Vagina (tissue), 2 donors: ENCODE data around the gene RFC3. TPM values are rescaled to one million over a fixed set of nuclear protein-coding genes. Genes with fewer than 3 reads are reported as not detected.

Experiments
- DNase-seq, 2 donors: peaks; one replicate each; pipeline ENCODE4 v3.0.0-alpha.2; 2017; ENCODE audit errors: extremely low spot score in 2 of 2
- H3K27ac ChIP-seq: fragments of 200-600 bp; sonication (generic); one replicate; pipeline ENCODE4 v1.5.1; 2019
- H3K27me3 ChIP-seq: fragments of 200-600 bp; sonication (generic); one replicate; pipeline ENCODE4 v1.5.1; 2019
- H3K36me3 ChIP-seq, 2 donors: fragments of 200-600 bp; sonication (generic); one replicate each; pipeline ENCODE4 v1.5.1; 2017 to 2019
- H3K4me1 ChIP-seq: fragments of 200-600 bp; sonication (generic); one replicate; pipeline ENCODE4 v1.5.1; 2019
- H3K4me3 ChIP-seq, 2 donors: fragments of 200-600 bp; sonication (generic); 1 replicate in 1 of 2; 2 replicates in 1 of 2; pipeline ENCODE4 v1.5.1; 2016 to 2019
- H3K9me3 ChIP-seq: fragments of 200-600 bp; sonication (generic); one replicate; pipeline ENCODE4 v1.5.1; 2019
- CTCF ChIP-seq, 3 experiments: fragments of 450-650 bp in 2 of 3; fragments of 200-600 bp in 1 of 3; sonication (generic) in 1 of 3; IDR thresholded peaks; one replicate each; pipeline ENCODE4 v1.5.1; 2017 to 2019; ENCODE audit warnings: antibody characterized with exemption in 3 of 3, mild to moderate bottlenecking in 2 of 3, moderate library complexity in 2 of 3
- POLR2A ChIP-seq, 2 donors: fragments of 450-650 bp; IDR thresholded peaks; one replicate each; pipeline ENCODE4 v1.6.1; 2017; ENCODE audit warnings: antibody characterized with exemption in 2 of 2, mild to moderate bottlenecking in 2 of 2, moderate library complexity in 2 of 2
- POLR2AphosphoS5 ChIP-seq, 2 donors: sonication (generic); formaldehyde crosslinking; IDR thresholded peaks; one replicate each; pipeline ENCODE4 v1.9.0; 2017; ENCODE audit warnings: antibody characterized with exemption in 2 of 2, mild to moderate bottlenecking in 2 of 2, low read depth in 1 of 2; ENCODE audit not compliant: insufficient read depth in 1 of 2
- intact Hi-C: fragments of 100-400 bp; cut with DNase I; formaldehyde crosslinking; loops from one replicate; pipeline ENCODE4 v1.15.1; 2023
- total RNA-seq: library from RNA; depleted of rRNA; stranded (reverse); fragments of >200 nt; gene quantifications from one replicate; pipeline ENCODE4 v1.2.3, GENCODE V29; 2016

The RFC3 gene
- total RNA-seq, 1 donor from 2014 or later = 8.6 TPM

- no peak overlapping the region for H3K4me3 ChIP-seq
- H3K27ac ChIP-seq = no peak overlapping the region
- no peaks in the 10 kb centered on the region for H3K27me3 ChIP-seq
- no peaks in the 10 kb centered on the region for H3K36me3 ChIP-seq
- intact Hi-C loops = no loop called here
- no peak for DNase-seq
- TF ChIP-seq POLR2AphosphoS5 (IDR thresholded peaks at IDR 0.05; ENCODE audit: insufficient read depth in 1 of 2, low read depth in 1 of 2) (no peak), CTCF (IDR thresholded peaks at IDR 0.05) (no peak), POLR2A (IDR thresholded peaks at IDR 0.05) (no peak)
- H3K4me1 ChIP-seq = no peaks in the 10 kb centered on the region
- H3K9me3 ChIP-seq = no peaks in the 10 kb centered on the region
Observed at GRCh38 chr13:33863188-33863789, 45.3 kb downstream of the RFC3 start.

GRCh38 chr13:33865945-33866344 is 48.0 kb downstream of the RFC3 start:
- no peak overlapping the region for H3K4me3 ChIP-seq
- TF ChIP-seq CTCF (IDR thresholded peaks at IDR 0.05) (no peak), POLR2AphosphoS5 (IDR thresholded peaks at IDR 0.05; ENCODE audit: insufficient read depth in 1 of 2, low read depth in 1 of 2) (no peak), POLR2A (IDR thresholded peaks at IDR 0.05) (no peak)
- DNase-seq = no peak
- no peaks in the 10 kb centered on the region for H3K36me3 ChIP-seq
- no peak overlapping the region for H3K27ac ChIP-seq
- H3K27me3 ChIP-seq = no peaks in the 10 kb centered on the region
- H3K4me1 ChIP-seq = no peaks in the 10 kb centered on the region
- intact Hi-C loops = no loop called here
- H3K9me3 ChIP-seq = no peaks in the 10 kb centered on the region

DNA sequence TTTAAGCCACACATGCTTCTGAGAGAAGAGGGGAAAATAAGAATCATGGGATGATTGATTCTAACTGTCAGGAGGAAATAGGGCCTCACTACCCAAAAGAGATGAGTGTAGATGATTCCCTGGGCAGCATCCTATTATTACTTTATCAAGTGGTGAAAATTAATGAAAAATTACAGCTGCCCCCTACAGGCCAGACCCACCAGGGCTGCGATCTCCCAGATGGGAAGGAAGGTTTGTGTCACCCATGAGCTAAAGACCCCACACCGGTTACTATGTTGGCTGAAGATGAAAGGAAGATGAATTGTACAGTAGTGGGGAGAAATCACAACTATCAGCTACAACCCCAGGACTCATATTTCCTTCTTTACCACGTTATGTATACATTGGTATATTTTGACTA is 49.5 kb downstream of the RFC3 start:
- TF ChIP-seq CTCF (IDR thresholded peaks at IDR 0.05) (no peak), POLR2A (IDR thresholded peaks at IDR 0.05) (no peak), POLR2AphosphoS5 (IDR thresholded peaks at IDR 0.05; ENCODE audit: insufficient read depth in 1 of 2, low read depth in 1 of 2) (no peak)
- Histone ChIP-seq H3K36me3 (no peaks in the 10 kb centered on the region), H3K4me1 (no peaks in the 10 kb centered on the region), H3K27me3 (no peaks in the 10 kb centered on the region), H3K4me3 (no peak overlapping the region), H3K27ac (no peak overlapping the region), H3K9me3 (no peaks in the 10 kb centered on the region)
- no peak for DNase-seq
- intact Hi-C loops = no loop called here

- no peaks in the 10 kb centered on the region for H3K36me3 ChIP-seq
- intact Hi-C loops = no loop called here
- no peaks in the 10 kb centered on the region for H3K4me1 ChIP-seq
- no peak for DNase-seq
- no peak overlapping the region for H3K27ac ChIP-seq
- H3K9me3 ChIP-seq = no peaks in the 10 kb centered on the region
- no peaks in the 10 kb centered on the region for H3K27me3 ChIP-seq
- H3K4me3 ChIP-seq = no peak overlapping the region
- no peak for TF ChIP-seq POLR2A (IDR thresholded peaks at IDR 0.05)
- no peak for TF ChIP-seq POLR2AphosphoS5 (IDR thresholded peaks at IDR 0.05; ENCODE audit: insufficient read depth in 1 of 2, low read depth in 1 of 2)
- TF ChIP-seq CTCF (IDR thresholded peaks at IDR 0.05) = no peak
Observed at GRCh38 chr13:33868343-33868994, 50.5 kb downstream of the RFC3 start.

- Histone ChIP-seq H3K27me3 (no peaks in the 10 kb centered on the region), H3K36me3 (no peaks in the 10 kb centered on the region), H3K4me1 (no peaks in the 10 kb centered on the region), H3K27ac (no peak overlapping the region), H3K9me3 (no peaks in the 10 kb centered on the region), H3K4me3 (no peak overlapping the region)
- TF ChIP-seq POLR2AphosphoS5 (IDR thresholded peaks at IDR 0.05; ENCODE audit: insufficient read depth in 1 of 2, low read depth in 1 of 2) (no peak), POLR2A (IDR thresholded peaks at IDR 0.05) (no peak), CTCF (IDR thresholded peaks at IDR 0.05) (no peak)
- intact Hi-C loops = no loop called here
- DNase-seq = no peak
Observed at GRCh38 chr13:33869005-33869404, 51.1 kb downstream of the RFC3 start.
